Neural cell (in vitro differentiated cells): ENCODE results near the gene CYP11A1. TPM values are rescaled to one million over a fixed set of nuclear protein-coding genes. Genes with fewer than 3 reads are reported as not detected.

ENCODE experiments used
- H2AFZ ChIP-seq: fragments of 200-600, 300-800 bp; sonication (generic), shearing (Covaris generic); 2 replicates; pipeline ENCODE4 v1.6.0; 2014; ENCODE audit warnings: low read depth, mild to moderate bottlenecking, antibody characterized with exemption, low read length, moderate library complexity
- H3F3A ChIP-seq: fragments of 200-600 bp; shearing (Covaris generic); 2 replicates; pipeline ENCODE4 v1.6.1; 2016; ENCODE audit warnings: mild to moderate bottlenecking, moderate library complexity, mixed read lengths, antibody characterized with exemption, low read length; ENCODE audit not compliant: insufficient read depth, poor library complexity, severe bottlenecking
- H3K27ac ChIP-seq: fragments of 200-600, 300-800 bp; sonication (generic), shearing (Covaris generic); 2 replicates; pipeline ENCODE4 v1.5.1; 2014; ENCODE audit warnings: mild to moderate bottlenecking, low read length, moderate library complexity
- H3K27me3 ChIP-seq: fragments of 300-800, 200-600 bp; sonication (generic), shearing (Covaris generic); 2 replicates; pipeline ENCODE4 v1.6.0; 2014; ENCODE audit warnings: mild to moderate bottlenecking, low read depth, low read length, moderate library complexity; ENCODE audit not compliant: insufficient read depth
- H3K36me3 ChIP-seq: fragments of 300-800, 200-600 bp; sonication (generic), shearing (Covaris generic); 2 replicates; pipeline ENCODE4 v1.5.1; 2014; ENCODE audit warnings: mild to moderate bottlenecking, antibody characterized with exemption, low read length, moderate library complexity; ENCODE audit not compliant: insufficient read depth
- H3K4me2 ChIP-seq: fragments of 300-800, 200-600 bp; sonication (generic), shearing (Covaris generic); 2 replicates; pipeline ENCODE4 v1.6.0; 2014; ENCODE audit warnings: mild to moderate bottlenecking, low read length
- H3K4me3 ChIP-seq: fragments of 300-800, 200-600 bp; sonication (generic), shearing (Covaris generic); 2 replicates; pipeline ENCODE4 v1.5.1; 2014; ENCODE audit warnings: mild to moderate bottlenecking, low read length, moderate library complexity
- H3K79me2 ChIP-seq: fragments of 200-600 bp; shearing (Covaris generic); replicated peaks from 2 replicates; pipeline ENCODE4 v1.6.0; 2014; ENCODE audit warnings: mild to moderate bottlenecking, low read length, moderate library complexity; ENCODE audit not compliant: insufficient read depth
- H3K9ac ChIP-seq: fragments of 300-800, 200-600 bp; sonication (generic), shearing (Covaris generic); 2 replicates; pipeline ENCODE4 v1.6.1; 2016; ENCODE audit warnings: mild to moderate bottlenecking, low read length, mixed read lengths
- H3K9me2 ChIP-seq: fragments of 200-600 bp; shearing (Covaris generic); 2 replicates; pipeline ENCODE4 v1.6.1; 2016; ENCODE audit warnings: mild to moderate bottlenecking, low read length, mixed read lengths; ENCODE audit not compliant: insufficient read depth
- H3K9me3 ChIP-seq: fragments of 200-600, 300-800 bp; sonication (generic), shearing (Covaris generic); 2 replicates; pipeline ENCODE4 v1.6.1; 2016; ENCODE audit warnings: mild to moderate bottlenecking, mixed run types, low read length, moderate library complexity, mixed read lengths
- H4K20me1 ChIP-seq: fragments of 200-600 bp; shearing (Covaris generic); 2 replicates; pipeline ENCODE4 v1.6.1; 2016; ENCODE audit warnings: mild to moderate bottlenecking, mixed run types; ENCODE audit not compliant: insufficient read depth
- CTCF ChIP-seq: fragments of 450-650 bp; IDR thresholded peaks from 2 replicates; pipeline ENCODE4 v1.5.1; 2014; ENCODE audit warnings: antibody characterized with exemption, mild to moderate bottlenecking, moderate library complexity; ENCODE audit not compliant: poor library complexity, severe bottlenecking
- EP300 ChIP-seq: fragments of 450-650 bp; conservative IDR thresholded peaks from 2 replicates; pipeline ENCODE4 v1.6.1; 2014; ENCODE audit warnings: antibody characterized with exemption, mild to moderate bottlenecking, moderate library complexity; ENCODE audit not compliant: poor library complexity, severe bottlenecking
- EZH2 ChIP-seq: fragments of 200-600, 300-800 bp; shearing (Covaris generic), sonication (generic); IDR thresholded peaks from 2 replicates; pipeline ENCODE4 v1.6.1; 2014; ENCODE audit warnings: antibody characterized with exemption, low read length, borderline replicate concordance, mild to moderate bottlenecking; ENCODE audit not compliant: insufficient read depth, poor library complexity, severe bottlenecking
- MXI1 ChIP-seq: fragments of 450-650 bp; conservative IDR thresholded peaks from 2 replicates; pipeline ENCODE4 v1.6.1; 2014; ENCODE audit warnings: antibody characterized with exemption, mild to moderate bottlenecking; ENCODE audit not compliant: poor library complexity, severe bottlenecking
- POLR2AphosphoS5 ChIP-seq: IDR thresholded peaks from 2 replicates; pipeline ENCODE4 v1.6.1; 2012
- RAD21 ChIP-seq: fragments of 450-650 bp; conservative IDR thresholded peaks from 2 replicates; pipeline ENCODE4 v1.6.1; 2014; ENCODE audit warnings: antibody characterized with exemption, mild to moderate bottlenecking, moderate library complexity
- REST ChIP-seq: IDR thresholded peaks from 2 replicates; pipeline ENCODE4 v1.6.1; 2012; ENCODE audit warnings: borderline replicate concordance
- SMC3 ChIP-seq: fragments of 450-650 bp; conservative IDR thresholded peaks from 2 replicates; pipeline ENCODE4 v1.6.1; 2014; ENCODE audit warnings: antibody characterized with exemption, mild to moderate bottlenecking, moderate library complexity; ENCODE audit not compliant: poor library complexity
- TAF1 ChIP-seq: IDR thresholded peaks from 2 replicates; pipeline ENCODE4 v1.6.1; 2012; ENCODE audit warnings: low read depth
- polyA plus RNA-seq: library from polyadenylated mRNA; depleted of rRNA; stranded (reverse); fragments of >200 nt; gene quantifications from 2 replicates; pipeline ENCODE4 v1.2.3, GENCODE V29; 2014

CYP11A1 gene
- polyA plus RNA-seq, 1 donor from 2014 or later, result not detected

GRCh38 chr15:74332611-74333010 is 34.8 kb downstream of the CYP11A1 start:
- no peak overlapping the region for H3K4me2 ChIP-seq
- H3K4me3 ChIP-seq, result no peak overlapping the region
- H3K27me3 ChIP-seq, result no peaks in the 10 kb centered on the region
- H4K20me1 ChIP-seq, result no peaks in the 10 kb centered on the region
- TF ChIP-seq EP300, result no peak
- H2AFZ ChIP-seq, result no peak overlapping the region
- H3K79me2 ChIP-seq, result no peaks in the 10 kb centered on the region
- no peaks in the 10 kb centered on the region for H3K36me3 ChIP-seq
- no peaks in the 10 kb centered on the region for H3K9me2 ChIP-seq
- H3K9ac ChIP-seq, result no peak overlapping the region
- H3F3A ChIP-seq, result no peaks in the 10 kb centered on the region
- no peak overlapping the region for H3K27ac ChIP-seq
- peaks cover 4% of the 10 kb centered on the region for H3K9me3 ChIP-seq

- Histone ChIP-seq H3K27ac (no peak overlapping the region), H3K9me2 (no peaks in the 10 kb centered on the region), H3K27me3 (no peaks in the 10 kb centered on the region), H3K9ac (no peak overlapping the region), H3K4me2 (no peak overlapping the region), H4K20me1 (no peaks in the 10 kb centered on the region), H3K4me3 (no peak overlapping the region), H3K79me2 (no peaks in the 10 kb centered on the region), H3F3A (no peaks in the 10 kb centered on the region), H2AFZ (no peak overlapping the region), H3K9me3 (peaks cover 4% of the 10 kb centered on the region), H3K36me3 (no peaks in the 10 kb centered on the region)
- TF ChIP-seq POLR2AphosphoS5, result no peak
- no peak for TF ChIP-seq REST
- no peak for TF ChIP-seq EZH2
- no peak for TF ChIP-seq MXI1
- no peak for TF ChIP-seq RAD21
These were observed 35.4 kb downstream of the CYP11A1 start for GRCh38 chr15:74332011-74332410.

GRCh38 chr15:74330861-74331408 is 36.5 kb downstream of the CYP11A1 start:
- no peaks in the 10 kb centered on the region for H3K9me2 ChIP-seq

More at GRCh38 chr15:74330861-74331408, 36.5 kb downstream of the CYP11A1 start:
- Histone ChIP-seq H3K79me2 (no peaks in the 10 kb centered on the region), H3K36me3 (no peaks in the 10 kb centered on the region), H2AFZ (no peak overlapping the region), H3K27me3 (no peaks in the 10 kb centered on the region), H4K20me1 (no peaks in the 10 kb centered on the region), H3K27ac (no peak overlapping the region), H3K4me2 (no peak overlapping the region), H3K4me3 (no peak overlapping the region), H3K9me3 (peaks cover 4% of the 10 kb centered on the region), H3F3A (no peaks in the 10 kb centered on the region), H3K9ac (no peak overlapping the region)
- TF ChIP-seq POLR2AphosphoS5, result no peak
- TF ChIP-seq MXI1, result no peak
- TF ChIP-seq EZH2, result no peak
- no peak for TF ChIP-seq TAF1
- no peak for TF ChIP-seq REST
- no peak for TF ChIP-seq CTCF
- TF ChIP-seq EP300, result no peak
- TF ChIP-seq SMC3, result no peak
- TF ChIP-seq RAD21, result no peak
